DOHH2 (cell line): ENCODE results near the gene LEMD1.
"Not testable (repeated sequence)": the region's sequence is repeated elsewhere in the genome, so short reads cannot be mapped to it uniquely, and the experiment has no call there.

ENCODE experiments used
- H3F3A ChIP-seq: fragments of 200-600 bp; sonication (generic), shearing (Covaris generic); 2 replicates; pipeline ENCODE4 v1.6.0; 2016; ENCODE audit warnings: antibody characterized with exemption, mild to moderate bottlenecking; ENCODE audit not compliant: control insufficient read depth, insufficient read depth
- H3K27ac ChIP-seq: fragments of 200-600 bp; sonication (generic); 2 replicates; pipeline ENCODE4 v1.5.1; 2014; ENCODE audit warnings: low read depth, mild to moderate bottlenecking, low read length, moderate library complexity
- H3K27me3 ChIP-seq: fragments of 200-600 bp; sonication (generic); 2 replicates; pipeline ENCODE4 v1.6.1; 2014; ENCODE audit warnings: mild to moderate bottlenecking, low read length, mixed read lengths; ENCODE audit not compliant: control insufficient read depth
- H3K36me3 ChIP-seq: fragments of 200-600 bp; sonication (generic); 2 replicates; pipeline ENCODE4 v1.6.1; 2014; ENCODE audit warnings: mild to moderate bottlenecking, low read length, moderate library complexity, mixed read lengths; ENCODE audit not compliant: control insufficient read depth
- H3K4me1 ChIP-seq: fragments of 200-600 bp; sonication (generic); 2 replicates; pipeline ENCODE4 v1.6.1; 2014; ENCODE audit warnings: mild to moderate bottlenecking, low read length, mixed read lengths; ENCODE audit not compliant: control insufficient read depth
- H3K4me2 ChIP-seq: fragments of 200-600 bp; sonication (generic); 2 replicates; pipeline ENCODE4 v1.6.0; 2014; ENCODE audit warnings: mild to moderate bottlenecking, low read length, moderate library complexity
- H3K4me3 ChIP-seq: fragments of 200-600 bp; sonication (generic); 2 replicates; pipeline ENCODE4 v1.5.1; 2014; ENCODE audit warnings: mild to moderate bottlenecking, low read length, mixed read lengths
- H3K79me2 ChIP-seq: fragments of 200-600 bp; sonication (generic); 2 replicates; pipeline ENCODE4 v1.6.1; 2014; ENCODE audit warnings: mild to moderate bottlenecking, low read length, mixed read lengths; ENCODE audit not compliant: control insufficient read depth
- H3K9me2 ChIP-seq: fragments of 200-600 bp; sonication (generic); replicated peaks from 2 replicates; pipeline ENCODE4 v1.6.1; 2014; ENCODE audit warnings: mild to moderate bottlenecking, low read length, mixed read lengths; ENCODE audit not compliant: control insufficient read depth
- H3K9me3 ChIP-seq: fragments of 200-600 bp; sonication (generic); 2 replicates; pipeline ENCODE4 v1.6.1; 2014; ENCODE audit warnings: antibody characterized with exemption, low read length, mixed read lengths; ENCODE audit not compliant: control insufficient read depth, insufficient read depth
- H4K20me1 ChIP-seq: fragments of 200-600 bp; sonication (generic); 2 replicates; pipeline ENCODE4 v1.6.0; 2014; ENCODE audit warnings: low read depth, mild to moderate bottlenecking, antibody characterized with exemption, low read length, moderate library complexity; ENCODE audit not compliant: control insufficient read depth, insufficient read depth
- CTCF ChIP-seq: fragments of 200-600 bp; sonication (generic); IDR thresholded peaks from one replicate; pipeline ENCODE4 v1.5.1; 2014; ENCODE audit warnings: antibody characterized with exemption, mild to moderate bottlenecking, low read depth, low read length; ENCODE audit not compliant: poor library complexity, severe bottlenecking
- EZH2phosphoT487 ChIP-seq: fragments of 200-600 bp; sonication (generic); IDR thresholded peaks from 2 replicates; pipeline ENCODE4 v1.6.1; 2017; ENCODE audit warnings: borderline replicate concordance, mild to moderate bottlenecking, antibody characterized with exemption, low read length, moderate library complexity, mixed read lengths

The LEMD1 gene

GRCh38 chr1:205369701-205370123, 52.1 kb downstream of the LEMD1 start:
- H3K4me3 ChIP-seq: no peak overlapping the region
- no peak overlapping the region for H3K4me2 ChIP-seq
- H3K27me3 ChIP-seq: peaks cover 19% of the 10 kb centered on the region

DNA sequence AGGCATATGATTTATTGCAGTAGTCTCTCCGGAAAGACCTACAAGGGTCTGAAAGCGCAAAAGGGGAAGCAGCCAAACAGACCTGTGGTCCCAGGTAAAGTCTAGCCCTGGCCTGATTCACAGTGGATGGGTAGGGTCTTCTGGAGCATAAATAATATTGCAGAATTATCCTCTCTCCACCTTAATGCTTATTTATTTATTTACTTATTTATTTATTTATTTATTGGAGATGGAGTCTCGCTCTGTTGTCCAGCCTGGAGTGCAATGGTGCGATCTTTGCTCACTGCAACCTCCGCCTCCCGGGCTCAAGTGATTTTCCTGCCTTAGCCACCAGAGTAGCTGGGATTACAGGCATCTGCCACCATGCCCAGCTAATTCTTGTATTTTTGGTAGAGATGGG, 53.4 kb downstream of the LEMD1 start:
- no peak for TF ChIP-seq EZH2phosphoT487
- no peak for TF ChIP-seq CTCF
- Histone ChIP-seq H3K36me3 (no peaks in the 10 kb centered on the region), H3K9me3 (no peaks in the 10 kb centered on the region), H3K4me2 (no peak overlapping the region), H3K27ac (no peak overlapping the region), H3K4me3 (no peak overlapping the region), H3K79me2 (no peaks in the 10 kb centered on the region), H3K9me2 (no peaks in the 10 kb centered on the region), H3K4me1 (no peaks in the 10 kb centered on the region), H3K27me3 (peaks cover 12% of the 10 kb centered on the region; the same call in 1 of the 2 replicates), H3F3A (no peaks in the 10 kb centered on the region), H4K20me1 (no peaks in the 10 kb centered on the region)

More at GRCh38 chr1:205369701-205370123, 52.1 kb downstream of the LEMD1 start:
- H4K20me1 ChIP-seq: no peaks in the 10 kb centered on the region
- H3K36me3 ChIP-seq: no peaks in the 10 kb centered on the region
- H3K9me3 ChIP-seq: no peaks in the 10 kb centered on the region
- H3K4me1 ChIP-seq: no peaks in the 10 kb centered on the region
- no peaks in the 10 kb centered on the region for H3K9me2 ChIP-seq
- H3K79me2 ChIP-seq: no peaks in the 10 kb centered on the region
- no peak overlapping the region for H3K27ac ChIP-seq
- TF ChIP-seq CTCF (no peak), EZH2phosphoT487 (no peak)
- no peaks in the 10 kb centered on the region for H3F3A ChIP-seq

- no peaks in the 10 kb centered on the region for H3K36me3 ChIP-seq
- peaks cover 27% of the 10 kb centered on the region for H3K27me3 ChIP-seq
- no peaks in the 10 kb centered on the region for H3K9me2 ChIP-seq
- no peak overlapping the region for H3K27ac ChIP-seq
- H3F3A ChIP-seq: no peaks in the 10 kb centered on the region
- H3K4me1 ChIP-seq: no peaks in the 10 kb centered on the region
- TF ChIP-seq EZH2phosphoT487 (no peak), CTCF (no peak)
- no peaks in the 10 kb centered on the region for H3K9me3 ChIP-seq
- H4K20me1 ChIP-seq: no peaks in the 10 kb centered on the region
- H3K79me2 ChIP-seq: no peaks in the 10 kb centered on the region
- no peak overlapping the region for H3K4me2 ChIP-seq
- no peak overlapping the region for H3K4me3 ChIP-seq
Measured at GRCh38 chr1:205365945-205366463, 55.9 kb downstream of the LEMD1 start.

- H3K79me2 ChIP-seq, H3K4me2 ChIP-seq, H3K36me3 ChIP-seq, H3K9me2 ChIP-seq, H4K20me1 ChIP-seq, H3K9me3 ChIP-seq, H3K4me1 ChIP-seq, H3K4me3 ChIP-seq, H3F3A ChIP-seq, H3K27ac ChIP-seq: not testable (repeated sequence)
- H3K27me3 ChIP-seq: peaks cover 34% of the 10 kb centered on the region
Measured at GRCh38 chr1:205365086-205365485, 56.8 kb downstream of the LEMD1 start.
